ENCODE measurements around the gene KRTAP3-1. TPM values are rescaled to one million over a fixed set of nuclear protein-coding genes. Genes with fewer than 3 reads are reported as not detected.

Gene KRTAP3-1
- total and polyA plus RNA-seq, 9 of the 15 experiments (the other 6 are each of a cell fraction or from before 2014, with no cell fraction given) = not detected

DNA sequence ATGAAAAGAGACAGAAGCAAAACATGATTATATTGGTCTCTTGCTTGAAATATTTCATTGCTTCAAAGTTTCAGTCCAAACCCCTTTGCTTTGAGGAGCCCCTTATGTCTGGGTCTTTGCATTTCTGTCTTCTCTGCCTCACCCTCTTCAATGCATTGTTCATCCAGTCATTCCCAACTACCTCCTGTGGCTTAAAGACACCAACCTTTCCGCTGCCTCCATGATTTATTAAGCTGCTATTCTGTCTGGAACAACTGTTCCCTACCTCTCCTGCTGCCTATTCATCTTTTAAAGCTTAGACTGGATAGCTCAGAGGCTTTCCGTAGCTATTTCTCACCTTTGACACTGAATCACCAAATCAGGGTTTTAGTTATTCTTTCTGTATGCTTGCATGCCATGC, 11.6 kb downstream of the KRTAP3-1 start:
- no peak for ATAC-seq
- ChIA-PET POLR2A (no interaction called here), CTCF (ENCODE audit: low intra/inter-chr PET ratio) (no interaction called here)
- H3K9me1 ChIP-seq (ENCODE audit: control insufficient read depth, insufficient read depth, low read length) = no peaks in the 10 kb centered on the region
- WGBS (ENCODE audit: insufficient coverage, low coverage, missing lambda C conversion rate) = 0% methylated on average over 2 of the region's 2 CpGs
- H3K4me3 ChIP-seq = no peak overlapping the region
- no peak overlapping the region for H2AFZ ChIP-seq (ENCODE audit: low read depth, low read length)
- no peaks in the 10 kb centered on the region for H3K36me3 ChIP-seq (ENCODE audit: control insufficient read depth, insufficient read depth, low read length)
- H3K9ac ChIP-seq (ENCODE audit: insufficient read depth in 1 of 2, low read depth in 2 of 2, low read length in 2 of 2) = no peak overlapping the region
- H3K27ac ChIP-seq (ENCODE audit: extremely low read depth, low read depth, low read length) = no peak overlapping the region
- intact Hi-C loops (cut with micrococcal nuclease) (no loop called here), in situ Hi-C loops (cut with MboI) (no loop called here)
- no peak for DNase-seq (ENCODE audit: extremely low read depth in 1 of 4, low spot score in 3 of 4)
- H3K79me2 ChIP-seq (ENCODE audit: control insufficient read depth, insufficient read depth, low read length) = no peaks in the 10 kb centered on the region
- no peaks in the 10 kb centered on the region for H3K4me1 ChIP-seq (replicated peaks in 1 of 2; ENCODE audit: control insufficient read depth in 2 of 2, insufficient read depth in 2 of 2, low read length in 2 of 2)
- peaks cover 0 to 5% of the 10 kb centered on the region in 2 experiments; a peak in 2 of 5 replicates for H3K27me3 ChIP-seq (ENCODE audit: control insufficient read depth in 2 of 2, insufficient read depth in 2 of 2, low read length in 2 of 2)
- no peaks in the 10 kb centered on the region for H3K9me3 ChIP-seq (replicated peaks; ENCODE audit: control insufficient read depth, insufficient read depth, low read depth, low read length)
- TF ChIP-seq HNRNPLL (IDR thresholded peaks at IDR 0.05; ENCODE audit: low read depth, low read length, poor library complexity, severe bottlenecking) = no peak
- TF ChIP-seq RBM22 (IDR thresholded peaks at IDR 0.05; ENCODE audit: low read depth, low read length, poor library complexity, severe bottlenecking) = no peak
- no peak for TF ChIP-seq CEBPG (CRISPR knock-in tag; IDR thresholded peaks at IDR 0.05)
- TF ChIP-seq CEBPG (tag; conservative IDR thresholded peaks at IDR 0.05 in 1 of 2, IDR thresholded peaks at IDR 0.05 in 1 of 2) = no peak
- TF ChIP-seq HMG20A (CRISPR knock-in tag; conservative IDR thresholded peaks at IDR 0.05) = no peak
- TF ChIP-seq, protein P1, sequence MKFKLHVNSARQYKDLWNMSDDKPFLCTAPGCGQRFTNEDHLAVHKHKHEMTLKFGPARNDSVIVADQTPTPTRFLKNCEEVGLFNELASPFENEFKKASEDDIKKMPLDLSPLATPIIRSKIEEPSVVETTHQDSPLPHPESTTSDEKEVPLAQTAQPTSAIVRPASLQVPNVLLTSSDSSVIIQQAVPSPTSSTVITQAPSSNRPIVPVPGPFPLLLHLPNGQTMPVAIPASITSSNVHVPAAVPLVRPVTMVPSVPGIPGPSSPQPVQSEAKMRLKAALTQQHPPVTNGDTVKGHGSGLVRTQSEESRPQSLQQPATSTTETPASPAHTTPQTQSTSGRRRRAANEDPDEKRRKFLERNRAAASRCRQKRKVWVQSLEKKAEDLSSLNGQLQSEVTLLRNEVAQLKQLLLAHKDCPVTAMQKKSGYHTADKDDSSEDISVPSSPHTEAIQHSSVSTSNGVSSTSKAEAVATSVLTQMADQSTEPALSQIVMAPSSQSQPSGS (CRISPR knock-in tag; IDR thresholded peaks at IDR 0.05) = no peak
- TF ChIP-seq, protein P2, sequence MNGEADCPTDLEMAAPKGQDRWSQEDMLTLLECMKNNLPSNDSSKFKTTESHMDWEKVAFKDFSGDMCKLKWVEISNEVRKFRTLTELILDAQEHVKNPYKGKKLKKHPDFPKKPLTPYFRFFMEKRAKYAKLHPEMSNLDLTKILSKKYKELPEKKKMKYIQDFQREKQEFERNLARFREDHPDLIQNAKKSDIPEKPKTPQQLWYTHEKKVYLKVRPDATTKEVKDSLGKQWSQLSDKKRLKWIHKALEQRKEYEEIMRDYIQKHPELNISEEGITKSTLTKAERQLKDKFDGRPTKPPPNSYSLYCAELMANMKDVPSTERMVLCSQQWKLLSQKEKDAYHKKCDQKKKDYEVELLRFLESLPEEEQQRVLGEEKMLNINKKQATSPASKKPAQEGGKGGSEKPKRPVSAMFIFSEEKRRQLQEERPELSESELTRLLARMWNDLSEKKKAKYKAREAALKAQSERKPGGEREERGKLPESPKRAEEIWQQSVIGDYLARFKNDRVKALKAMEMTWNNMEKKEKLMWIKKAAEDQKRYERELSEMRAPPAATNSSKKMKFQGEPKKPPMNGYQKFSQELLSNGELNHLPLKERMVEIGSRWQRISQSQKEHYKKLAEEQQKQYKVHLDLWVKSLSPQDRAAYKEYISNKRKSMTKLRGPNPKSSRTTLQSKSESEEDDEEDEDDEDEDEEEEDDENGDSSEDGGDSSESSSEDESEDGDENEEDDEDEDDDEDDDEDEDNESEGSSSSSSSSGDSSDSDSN (IDR thresholded peaks at IDR 0.05; ENCODE audit: borderline replicate concordance in 1 of 2, low read depth in 2 of 2, low read length in 2 of 2) = no peak
- TF ChIP-seq RBM39 (optimal IDR thresholded peaks at IDR 0.05; ENCODE audit: low read depth, low read length) = no peak
- TF ChIP-seq ZNF165 (CRISPR knock-in tag; IDR thresholded peaks at IDR 0.05; ENCODE audit: borderline replicate concordance) = no peak
- TF ChIP-seq PHTF2 (CRISPR knock-in tag; IDR thresholded peaks at IDR 0.05) = no peak
- no peak for TF ChIP-seq TEAD2 (tag; IDR thresholded peaks at IDR 0.05)
- TF ChIP-seq, protein P3, sequence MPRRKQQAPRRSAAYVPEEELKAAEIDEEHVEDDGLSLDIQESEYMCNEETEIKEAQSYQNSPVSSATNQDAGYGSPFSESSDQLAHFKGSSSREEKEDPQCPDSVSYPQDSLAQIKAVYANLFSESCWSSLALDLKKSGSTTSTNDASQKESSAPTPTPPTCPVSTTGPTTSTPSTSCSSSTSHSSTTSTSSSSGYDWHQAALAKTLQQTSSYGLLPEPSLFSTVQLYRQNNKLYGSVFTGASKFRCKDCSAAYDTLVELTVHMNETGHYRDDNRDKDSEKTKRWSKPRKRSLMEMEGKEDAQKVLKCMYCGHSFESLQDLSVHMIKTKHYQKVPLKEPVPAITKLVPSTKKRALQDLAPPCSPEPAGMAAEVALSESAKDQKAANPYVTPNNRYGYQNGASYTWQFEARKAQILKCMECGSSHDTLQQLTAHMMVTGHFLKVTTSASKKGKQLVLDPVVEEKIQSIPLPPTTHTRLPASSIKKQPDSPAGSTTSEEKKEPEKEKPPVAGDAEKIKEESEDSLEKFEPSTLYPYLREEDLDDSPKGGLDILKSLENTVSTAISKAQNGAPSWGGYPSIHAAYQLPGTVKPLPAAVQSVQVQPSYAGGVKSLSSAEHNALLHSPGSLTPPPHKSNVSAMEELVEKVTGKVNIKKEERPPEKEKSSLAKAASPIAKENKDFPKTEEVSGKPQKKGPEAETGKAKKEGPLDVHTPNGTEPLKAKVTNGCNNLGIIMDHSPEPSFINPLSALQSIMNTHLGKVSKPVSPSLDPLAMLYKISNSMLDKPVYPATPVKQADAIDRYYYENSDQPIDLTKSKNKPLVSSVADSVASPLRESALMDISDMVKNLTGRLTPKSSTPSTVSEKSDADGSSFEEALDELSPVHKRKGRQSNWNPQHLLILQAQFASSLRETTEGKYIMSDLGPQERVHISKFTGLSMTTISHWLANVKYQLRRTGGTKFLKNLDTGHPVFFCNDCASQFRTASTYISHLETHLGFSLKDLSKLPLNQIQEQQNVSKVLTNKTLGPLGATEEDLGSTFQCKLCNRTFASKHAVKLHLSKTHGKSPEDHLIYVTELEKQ (CRISPR knock-in tag; IDR thresholded peaks at IDR 0.05) = no peak
- no peak for TF ChIP-seq RBBP5 (IDR thresholded peaks at IDR 0.05; ENCODE audit: borderline replicate concordance, insufficient read depth, low read length, poor library complexity, severe bottlenecking)
- TF ChIP-seq STAG1 (CRISPR knock-in tag; IDR thresholded peaks at IDR 0.05; ENCODE audit: borderline replicate concordance) = no peak
- no peak for TF ChIP-seq ZBTB17 (CRISPR knock-in tag; IDR thresholded peaks at IDR 0.05)
- no peak for TF ChIP-seq MCM7 (IDR thresholded peaks at IDR 0.05)
- FAIRE-seq = no peak
- BruUV-seq (replicated peaks) = no TSS peak
- H3K4me2 ChIP-seq (ENCODE audit: insufficient read depth, low read length) = no peak overlapping the region
- H4K20me1 ChIP-seq (replicated peaks; ENCODE audit: control insufficient read depth, insufficient read depth, low read length) = no peaks in the 10 kb centered on the region
